Endothelial cell of hepatic sinusoid (primary cell): ENCODE results near the gene LYSMD3.

Experiments
- in situ Hi-C: cut with HindIII; loops from 2 replicates; pipeline ENCODE4 v1.10.0; 2017; ENCODE audit warnings: low sequenced_read_pairs

LYSMD3 gene

GRCh38 chr5:90483206-90483605 is 46.2 kb downstream of the LYSMD3 start:
- in situ Hi-C loops = no loop called here

- in situ Hi-C loops = no loop called here
Measured at GRCh38 chr5:90480699-90481098, 48.7 kb downstream of the LYSMD3 start.

- in situ Hi-C loops = no loop called here
Measured at GRCh38 chr5:90479611-90480385, 49.6 kb downstream of the LYSMD3 start.

- in situ Hi-C loops = no loop called here
Measured at GRCh38 chr5:90477621-90478215, 51.7 kb downstream of the LYSMD3 start.

- in situ Hi-C loops = no loop called here
Measured at GRCh38 chr5:90477073-90477472, 52.3 kb downstream of the LYSMD3 start.

GRCh38 chr5:90476391-90476790 is 53.0 kb downstream of the LYSMD3 start:
- in situ Hi-C loops = no loop called here

GRCh38 chr5:90475436-90475980 is 53.9 kb downstream of the LYSMD3 start:
- in situ Hi-C loops = no loop called here

- in situ Hi-C loops = no loop called here
Measured at GRCh38 chr5:90474235-90475107, 54.9 kb downstream of the LYSMD3 start, which contains the start of the genes MBLAC2 and POLR3G. Gene MBLAC2 (minus strand): TSS chr5:90474771. CDS start chr5:90474292, 479 bp downstream. Gene POLR3G (plus strand): TSS chr5:90474864. CDS start chr5:90485568, 10,704 bp downstream.

- in situ Hi-C loops = no loop called here
Measured at GRCh38 chr5:90473396-90474234, 55.8 kb downstream of the LYSMD3 start.

GRCh38 chr5:90472783-90473395 is 56.5 kb downstream of the LYSMD3 start:
- in situ Hi-C loops = no loop called here
